ENCODE data around the gene SHROOM4. TPM values are rescaled to one million over a fixed set of nuclear protein-coding genes. Genes with fewer than 3 reads are reported as not detected.

The SHROOM4 gene
- total RNA-seq, 1 donor from 2014 or later: 25.3 TPM

DNA sequence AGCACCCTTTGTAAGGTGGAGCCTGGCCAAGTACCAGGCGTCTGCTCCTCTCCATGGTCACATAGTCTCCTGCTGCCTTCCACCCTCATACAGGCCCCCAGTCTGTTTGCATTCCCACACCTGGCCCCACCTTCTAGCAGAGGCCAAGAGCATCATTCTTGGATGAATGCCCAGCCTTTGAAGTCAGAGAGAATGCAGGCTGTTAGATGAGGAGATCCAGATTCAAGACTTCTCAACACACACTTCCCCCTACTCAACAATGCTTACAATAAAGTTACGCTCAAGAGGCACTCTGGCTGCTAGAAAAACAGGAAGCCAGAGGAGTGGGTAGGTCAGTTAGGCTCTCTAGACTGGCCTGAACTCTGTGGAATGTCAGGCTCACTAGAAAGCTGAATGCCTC lies 43.3 kb downstream of the SHROOM4 start:
- TF ChIP-seq CTCF (IDR thresholded peaks at IDR 0.05): no peak
- no peaks in the 10 kb centered on the region for H3K4me1 ChIP-seq
- no peaks in the 10 kb centered on the region for H3K27me3 ChIP-seq
- no peaks in the 10 kb centered on the region for H3K9me3 ChIP-seq
- no peak for DNase-seq (ENCODE audit: low spot score in 2 of 2)
- no peak overlapping the region for H3K4me3 ChIP-seq
- intact Hi-C loops (cut with DNase I): no loop called here
- H3K27ac ChIP-seq: no peak overlapping the region
- no peaks in the 10 kb centered on the region for H3K36me3 ChIP-seq

DNA sequence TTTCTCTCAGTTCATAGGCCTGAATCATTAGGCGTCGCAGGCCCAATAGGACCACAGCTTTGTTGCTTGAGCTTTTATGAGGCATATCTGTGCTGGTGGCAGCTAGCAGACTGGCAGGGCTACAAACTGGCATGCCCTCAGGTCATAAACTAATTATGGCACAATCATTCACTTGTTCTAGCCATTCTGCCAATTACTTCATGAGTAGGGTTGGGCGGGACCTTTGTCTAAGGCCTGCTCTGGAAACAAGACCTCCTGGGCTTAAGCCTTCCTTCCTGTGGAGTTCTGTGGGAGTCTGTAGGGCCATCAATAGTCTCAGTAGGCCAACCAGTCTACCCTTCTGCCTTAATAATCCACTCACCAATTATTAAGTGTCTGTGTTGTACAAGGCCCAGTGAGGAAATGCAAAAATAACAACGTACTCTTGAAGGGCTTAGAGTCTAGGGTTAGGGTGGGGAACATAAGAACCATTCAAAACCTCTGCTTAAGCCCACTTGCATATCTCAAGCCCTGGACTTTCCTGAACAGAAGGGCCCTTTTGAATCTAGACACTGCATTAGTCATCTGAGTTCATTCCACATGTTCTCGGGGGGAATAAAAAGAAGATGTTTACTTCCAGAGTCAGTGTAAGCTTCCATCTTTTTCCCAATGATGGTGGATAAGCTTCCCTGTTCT lies 44.5 kb downstream of the SHROOM4 start:
- intact Hi-C loops (cut with DNase I): no loop called here
- TF ChIP-seq CTCF (IDR thresholded peaks at IDR 0.05): no peak
- Histone ChIP-seq H3K4me1 (no peaks in the 10 kb centered on the region), H3K4me3 (no peak overlapping the region), H3K27me3 (no peaks in the 10 kb centered on the region), H3K27ac (no peak overlapping the region), H3K9me3 (no peaks in the 10 kb centered on the region), H3K36me3 (no peaks in the 10 kb centered on the region)
- no peak for DNase-seq (ENCODE audit: low spot score in 2 of 2)

- Histone ChIP-seq H3K27ac (no peak overlapping the region), H3K36me3 (no peaks in the 10 kb centered on the region), H3K9me3 (no peaks in the 10 kb centered on the region), H3K4me1 (no peaks in the 10 kb centered on the region), H3K27me3 (no peaks in the 10 kb centered on the region), H3K4me3 (no peak overlapping the region)
- DNase-seq (ENCODE audit: low spot score in 2 of 2): no peak
- TF ChIP-seq CTCF (IDR thresholded peaks at IDR 0.05): no peak
- intact Hi-C loops (cut with DNase I): no loop called here
These were observed 45.2 kb downstream of the SHROOM4 start for GRCh38 chrX:50768801-50769200.

DNA sequence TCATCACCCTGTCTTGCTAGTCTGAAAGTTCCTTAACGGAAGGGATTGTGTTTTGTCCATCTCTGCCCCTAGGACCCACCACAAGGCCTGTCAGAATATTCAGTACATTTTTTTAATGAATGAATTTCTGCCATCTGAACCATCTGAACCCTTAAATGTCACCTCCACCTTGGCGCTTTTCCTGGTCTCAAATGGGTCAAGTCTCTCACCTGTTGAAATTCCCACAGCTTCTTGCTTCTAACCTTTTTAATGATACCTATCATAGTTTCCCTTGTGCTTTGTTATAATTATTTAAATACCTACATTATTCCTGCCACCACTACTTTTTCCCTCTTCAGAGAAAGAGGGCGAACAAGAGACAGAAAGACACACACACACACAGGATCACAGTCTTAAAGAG lies 48.0 kb downstream of the SHROOM4 start:
- no peak for TF ChIP-seq CTCF (IDR thresholded peaks at IDR 0.05)
- no peaks in the 10 kb centered on the region for H3K4me1 ChIP-seq
- H3K27ac ChIP-seq: no peak overlapping the region
- H3K4me3 ChIP-seq: no peak overlapping the region
- no peaks in the 10 kb centered on the region for H3K27me3 ChIP-seq
- no peaks in the 10 kb centered on the region for H3K9me3 ChIP-seq
- DNase-seq (ENCODE audit: low spot score in 2 of 2): no peak
- H3K36me3 ChIP-seq: no peaks in the 10 kb centered on the region
- intact Hi-C loops (cut with DNase I): no loop called here

DNA sequence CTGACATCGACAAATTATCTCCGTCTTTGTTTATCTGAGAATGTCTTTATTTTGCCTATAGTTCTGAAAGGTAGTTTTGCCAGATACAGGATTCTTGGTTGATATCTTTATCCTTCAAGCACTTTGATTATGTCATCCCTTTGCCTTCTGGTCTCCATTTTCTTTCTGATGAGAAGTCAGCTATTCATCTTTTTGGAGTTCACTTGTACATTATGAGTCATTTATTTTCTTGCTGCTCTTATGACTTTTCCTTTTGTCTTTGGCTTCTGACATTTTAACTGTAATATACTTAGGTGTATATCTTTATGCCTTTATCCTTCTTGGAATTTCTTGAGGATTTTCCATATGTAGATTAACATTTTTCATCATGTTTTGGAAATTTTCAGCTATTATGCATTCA lies 51.4 kb downstream of the SHROOM4 start:
- Histone ChIP-seq H3K4me1 (no peaks in the 10 kb centered on the region), H3K36me3 (no peaks in the 10 kb centered on the region), H3K4me3 (no peak overlapping the region), H3K27me3 (no peaks in the 10 kb centered on the region), H3K9me3 (no peaks in the 10 kb centered on the region), H3K27ac (no peak overlapping the region)
- no peak for TF ChIP-seq CTCF (IDR thresholded peaks at IDR 0.05)
- DNase-seq (ENCODE audit: low spot score in 2 of 2): no peak
- intact Hi-C loops (cut with DNase I): no loop called here

GRCh38 chrX:50756276-50756675 lies 57.7 kb downstream of the SHROOM4 start:
- TF ChIP-seq CTCF (IDR thresholded peaks at IDR 0.05): no peak
- intact Hi-C loops (cut with DNase I): no loop called here
- Histone ChIP-seq H3K36me3 (no peaks in the 10 kb centered on the region), H3K9me3 (no peaks in the 10 kb centered on the region), H3K27ac (no peak overlapping the region), H3K27me3 (no peaks in the 10 kb centered on the region), H3K4me3 (no peak overlapping the region), H3K4me1 (no peaks in the 10 kb centered on the region)
- DNase-seq (ENCODE audit: low spot score in 2 of 2): no peak
